ENCODE measurements around the gene ZNF396.

- TF ChIP-seq CTCF (IDR thresholded peaks at IDR 0.05 in 8 of 11, conservative IDR thresholded peaks at IDR 0.05 in 3 of 11), result no peak
- no peak for TF ChIP-seq POLR2AphosphoS5 (IDR thresholded peaks at IDR 0.05)
Measured at GRCh38 chr18:35368595-35368994, 8.5 kb downstream of the ZNF396 start.

Measured in spleen (tissue), 7 donors.